IPS-20b (cell line): ENCODE measurements around the gene GCAT.

ENCODE experiments used
- H3K27ac ChIP-seq: one replicate; pipeline ENCODE4 v1.5.1; 2013; ENCODE audit warnings: low read length
- H3K27me3 ChIP-seq: 2 replicates; pipeline ENCODE4 v1.6.1; 2013; ENCODE audit warnings: mild to moderate bottlenecking, low read length, inconsistent platforms; ENCODE audit not compliant: insufficient read depth
- H3K36me3 ChIP-seq: 2 replicates; pipeline ENCODE4 v1.6.1; 2013; ENCODE audit warnings: low read depth, mild to moderate bottlenecking, inconsistent platforms, low read length, moderate library complexity; ENCODE audit not compliant: insufficient read depth
- H3K4me1 ChIP-seq: 2 replicates; pipeline ENCODE4 v1.6.1; 2013; ENCODE audit warnings: mild to moderate bottlenecking, control low read depth, inconsistent platforms, low read length, moderate library complexity; ENCODE audit not compliant: insufficient read depth
- H3K4me3 ChIP-seq: 2 replicates; pipeline ENCODE4 v1.5.1; 2013; ENCODE audit warnings: mild to moderate bottlenecking, low read length, inconsistent platforms
- H3K9ac ChIP-seq: 2 replicates; pipeline ENCODE4 v1.6.1; 2013; ENCODE audit warnings: low read depth, mild to moderate bottlenecking, inconsistent platforms, low read length, moderate library complexity
- H3K9me3 ChIP-seq: 2 replicates; pipeline ENCODE4 v1.6.1; 2013; ENCODE audit warnings: mild to moderate bottlenecking, low read depth, low read length, inconsistent platforms; ENCODE audit not compliant: insufficient read depth

GCAT gene

GRCh38 chr22:37807410-37808293, at the start of gene GCAT:
Gene GCAT (plus strand): TSS chr22:37807934. CDS start chr22:37807968, 34 bp downstream.
- Histone ChIP-seq H3K4me1 (peaks cover 21% of the 10 kb centered on the region), H3K9me3 (no peaks in the 10 kb centered on the region), H3K4me3 (peak within 1 kb of the TSS; percentile 90), H3K27me3 (peaks cover 59% of the 10 kb centered on the region), H3K9ac (peak within 1 kb of the TSS; percentile 72; the same call in 1 of the 2 replicates), H3K36me3 (no peaks in the 10 kb centered on the region), H3K27ac (no peak within 1 kb of the TSS)

GRCh38 chr22:37758694-37759093, 49.0 kb upstream of the GCAT start:
- H3K27me3 ChIP-seq, result no peaks in the 10 kb centered on the region
- no peak overlapping the region for H3K27ac ChIP-seq
- no peaks in the 10 kb centered on the region for H3K9me3 ChIP-seq
- no peak overlapping the region for H3K9ac ChIP-seq
- no peaks in the 10 kb centered on the region for H3K4me1 ChIP-seq
- H3K4me3 ChIP-seq, result no peak overlapping the region
- H3K36me3 ChIP-seq, result peaks cover 57% of the 10 kb centered on the region

- Histone ChIP-seq H3K27me3 (no peaks in the 10 kb centered on the region; the same call in 1 of the 2 replicates), H3K9ac (no peak overlapping the region), H3K36me3 (peaks cover 56% of the 10 kb centered on the region), H3K27ac (no peak overlapping the region), H3K9me3 (no peaks in the 10 kb centered on the region), H3K4me1 (no peaks in the 10 kb centered on the region), H3K4me3 (no peak overlapping the region)
These were observed 48.5 kb upstream of the GCAT start for GRCh38 chr22:37759281-37759680.

GRCh38 chr22:37760152-37760551, 47.6 kb upstream of the GCAT start:
- Histone ChIP-seq H3K36me3 (peaks cover 47% of the 10 kb centered on the region), H3K9ac (no peak overlapping the region), H3K4me3 (no peak overlapping the region), H3K27ac (no peak overlapping the region), H3K27me3 (no peaks in the 10 kb centered on the region; the same call in 1 of the 2 replicates), H3K4me1 (no peaks in the 10 kb centered on the region), H3K9me3 (no peaks in the 10 kb centered on the region)

GRCh38 chr22:37762389-37762836, 45.3 kb upstream of the GCAT start:
- Histone ChIP-seq H3K4me1 (no peaks in the 10 kb centered on the region), H3K27me3 (no peaks in the 10 kb centered on the region; the same call in 1 of the 2 replicates), H3K9ac (no peak overlapping the region), H3K9me3 (no peaks in the 10 kb centered on the region), H3K4me3 (no peak overlapping the region), H3K27ac (no peak overlapping the region), H3K36me3 (peaks cover 27% of the 10 kb centered on the region)

GRCh38 chr22:37763012-37763411, 44.7 kb upstream of the GCAT start:
- H3K4me3 ChIP-seq, result no peak overlapping the region
- peaks cover 25% of the 10 kb centered on the region for H3K36me3 ChIP-seq
- H3K9me3 ChIP-seq, result no peaks in the 10 kb centered on the region
- H3K27me3 ChIP-seq, result no peaks in the 10 kb centered on the region; the same call in 1 of the 2 replicates
- H3K27ac ChIP-seq, result no peak overlapping the region
- H3K4me1 ChIP-seq, result no peaks in the 10 kb centered on the region
- no peak overlapping the region for H3K9ac ChIP-seq

- Histone ChIP-seq H3K36me3 (peaks cover 19% of the 10 kb centered on the region), H3K9me3 (no peaks in the 10 kb centered on the region), H3K27ac (no peak overlapping the region)
These were observed 44.1 kb upstream of the GCAT start for GRCh38 chr22:37763652-37764051.

GRCh38 chr22:37764622-37765021, 43.1 kb upstream of the GCAT start:
- Histone ChIP-seq H3K4me3 (no peak overlapping the region), H3K27ac (no peak overlapping the region), H3K36me3 (peaks cover 9% of the 10 kb centered on the region), H3K4me1 (no peaks in the 10 kb centered on the region), H3K9ac (no peak overlapping the region), H3K27me3 (no peaks in the 10 kb centered on the region; the same call in 1 of the 2 replicates), H3K9me3 (no peaks in the 10 kb centered on the region)

More at GRCh38 chr22:37763652-37764051, 44.1 kb upstream of the GCAT start:
- Histone ChIP-seq H3K9ac (no peak overlapping the region), H3K27me3 (no peaks in the 10 kb centered on the region; the same call in 1 of the 2 replicates), H3K4me3 (no peak overlapping the region), H3K4me1 (no peaks in the 10 kb centered on the region)

- Histone ChIP-seq H3K9ac (no peak overlapping the region), H3K4me1 (no peaks in the 10 kb centered on the region), H3K9me3 (no peaks in the 10 kb centered on the region), H3K36me3 (0 out of 2 replicates have a peak, but pooled peaks cover 2% of the 10 kb centered on the region), H3K4me3 (no peak overlapping the region), H3K27ac (no peak overlapping the region), H3K27me3 (no peaks in the 10 kb centered on the region; the same call in 1 of the 2 replicates)
These were observed 42.2 kb upstream of the GCAT start for GRCh38 chr22:37765498-37765897.

- H3K9ac ChIP-seq, result no peak overlapping the region
- no peak overlapping the region for H3K4me3 ChIP-seq
- 0 out of 2 replicates have a peak, but pooled peaks cover 3% of the 10 kb centered on the region for H3K36me3 ChIP-seq
- no peaks in the 10 kb centered on the region for H3K9me3 ChIP-seq
- H3K4me1 ChIP-seq, result no peaks in the 10 kb centered on the region
- H3K27me3 ChIP-seq, result no peaks in the 10 kb centered on the region; the same call in 1 of the 2 replicates
- no peak overlapping the region for H3K27ac ChIP-seq
These were observed 41.7 kb upstream of the GCAT start for GRCh38 chr22:37765953-37766576.

GRCh38 chr22:37768273-37768672, 39.5 kb upstream of the GCAT start:
- H3K27ac ChIP-seq, result no peak overlapping the region
- no peak overlapping the region for H3K4me3 ChIP-seq
- H3K27me3 ChIP-seq, result no peaks in the 10 kb centered on the region; the same call in 1 of the 2 replicates
- no peak overlapping the region for H3K9ac ChIP-seq
- no peaks in the 10 kb centered on the region for H3K4me1 ChIP-seq
- peaks cover 19% of the 10 kb centered on the region for H3K36me3 ChIP-seq
- H3K9me3 ChIP-seq, result no peaks in the 10 kb centered on the region
